ACC112 (cell line): Measurements from ENCODE around the gene DZIP3.

Experiments
- H2AFZ ChIP-seq: fragments of 200-600 bp; sonication (generic); one replicate; pipeline ENCODE4 v1.6.0; 2017; ENCODE audit warnings: antibody characterized with exemption, low read length; ENCODE audit not compliant: unreplicated experiment
- H3K27ac ChIP-seq: fragments of 200-600 bp; sonication (generic); 2 replicates; pipeline ENCODE4 v1.5.1; 2014; ENCODE audit warnings: low read depth, mild to moderate bottlenecking, antibody characterized with exemption, low read length, moderate library complexity
- H3K27me3 ChIP-seq: fragments of 200-600 bp; sonication (generic); 2 replicates; pipeline ENCODE4 v1.6.1; 2014; ENCODE audit warnings: mild to moderate bottlenecking, antibody characterized with exemption, low read length, moderate library complexity, mixed read lengths; ENCODE audit not compliant: insufficient read depth
- H3K36me3 ChIP-seq: fragments of 200-600 bp; sonication (generic); 2 replicates; pipeline ENCODE4 v1.6.1; 2016; ENCODE audit warnings: mild to moderate bottlenecking, antibody characterized with exemption, low read length, moderate library complexity, mixed read lengths; ENCODE audit not compliant: insufficient read depth
- H3K4me1 ChIP-seq: fragments of 200-600 bp; sonication (generic); one replicate; pipeline ENCODE4 v1.6.1; 2016; ENCODE audit warnings: low read length, mixed read lengths; ENCODE audit not compliant: insufficient read depth, unreplicated experiment, control insufficient read depth
- H3K4me3 ChIP-seq: fragments of 200-600 bp; sonication (generic); 2 replicates; pipeline ENCODE4 v1.5.1; 2014; ENCODE audit warnings: mild to moderate bottlenecking, low read depth, low read length
- H3K79me2 ChIP-seq: fragments of 200-600 bp; sonication (generic); one replicate; pipeline ENCODE4 v1.6.0; 2016; ENCODE audit warnings: low read length; ENCODE audit not compliant: control insufficient read depth, unreplicated experiment, insufficient read depth

DZIP3 gene

DNA sequence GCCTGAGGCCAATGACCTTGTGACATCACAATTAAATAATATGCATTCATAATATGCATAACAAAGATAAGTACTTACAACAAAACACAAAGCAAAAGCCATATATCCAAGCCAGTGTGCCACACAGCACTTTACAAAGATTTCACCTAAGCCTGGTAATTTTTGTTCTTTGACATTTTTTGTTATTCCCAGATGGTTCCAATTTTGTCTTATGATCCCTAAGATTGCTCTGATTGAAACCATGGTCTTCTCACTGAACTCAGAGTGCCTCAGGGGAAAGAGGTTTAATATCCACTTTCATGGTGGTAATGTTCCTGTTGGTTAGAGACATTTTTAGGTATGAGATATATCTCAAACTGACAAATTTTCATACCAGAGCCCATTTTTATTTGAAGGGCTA lies 138.6 kb downstream of the DZIP3 start:
- H3K4me3 ChIP-seq: no peak overlapping the region
- H3K27me3 ChIP-seq: peaks cover 42% of the 10 kb centered on the region
- no peak overlapping the region for H2AFZ ChIP-seq
- H3K27ac ChIP-seq: no peak overlapping the region
- no peaks in the 10 kb centered on the region for H3K36me3 ChIP-seq
- no peaks in the 10 kb centered on the region for H3K79me2 ChIP-seq
- H3K4me1 ChIP-seq: no peaks in the 10 kb centered on the region

GRCh38 chr3:108728934-108729333 lies 139.4 kb downstream of the DZIP3 start:
- Histone ChIP-seq H3K27me3 (peaks cover 45% of the 10 kb centered on the region), H3K79me2 (no peaks in the 10 kb centered on the region), H2AFZ (no peak overlapping the region), H3K4me1 (no peaks in the 10 kb centered on the region), H3K4me3 (no peak overlapping the region), H3K36me3 (no peaks in the 10 kb centered on the region), H3K27ac (no peak overlapping the region)

- no peak overlapping the region for H3K4me3 ChIP-seq
- H2AFZ ChIP-seq: no peak overlapping the region
- no peaks in the 10 kb centered on the region for H3K4me1 ChIP-seq
- H3K27me3 ChIP-seq: peaks cover 48% of the 10 kb centered on the region
- H3K27ac ChIP-seq: no peak overlapping the region
- H3K79me2 ChIP-seq: no peaks in the 10 kb centered on the region
- H3K36me3 ChIP-seq: no peaks in the 10 kb centered on the region
Measured at GRCh38 chr3:108736821-108737220, 147.3 kb downstream of the DZIP3 start.

GRCh38 chr3:108742929-108743328 lies 153.4 kb downstream of the DZIP3 start:
- Histone ChIP-seq H3K36me3 (no peaks in the 10 kb centered on the region), H3K27me3 (peaks cover 11% of the 10 kb centered on the region; the same call in 1 of the 2 replicates), H3K79me2 (no peaks in the 10 kb centered on the region), H3K27ac (no peak overlapping the region), H3K4me3 (no peak overlapping the region), H3K4me1 (no peaks in the 10 kb centered on the region), H2AFZ (no peak overlapping the region)
